Right lobe of liver (tissue), 6 donors: ENCODE measurements around the gene JAM2. TPM values are rescaled to one million over a fixed set of nuclear protein-coding genes. Genes with fewer than 3 reads are reported as not detected.

Experiments
- ATAC-seq, 4 donors: fragments of 200-7000 bp; cut with Tn5 transposase; one replicate each; pipeline ENCODE4 v1.9.1; 2020; ENCODE audit warnings: mild to moderate bottlenecking in 4 of 4, moderate library complexity in 4 of 4
- DNase-seq, 3 donors: peaks; one replicate each; pipeline ENCODE4 v3.0.0-alpha.2; 2020
- H3K27ac ChIP-seq, 3 donors: fragments of 200-600 bp; one replicate each; pipeline ENCODE4 v1.8.0; 2022
- H3K27me3 ChIP-seq, 2 donors: fragments of 200-600 bp; one replicate each; pipeline ENCODE4 v1.8.0; 2022
- H3K36me3 ChIP-seq, 4 donors: fragments of 200-600 bp; sonication (generic) in 1 of 4; one replicate each; pipeline versions ENCODE4 v1.5.1 to v1.8.0; 2017 to 2022; ENCODE audit warnings: control low read depth in 1 of 4
- H3K4me1 ChIP-seq, 4 donors: fragments of 200-600 bp; sonication (generic) in 1 of 4; one replicate each; pipeline versions ENCODE4 v1.5.1 to v1.8.0; 2017 to 2022; ENCODE audit warnings: control low read depth in 1 of 4
- H3K4me3 ChIP-seq, 3 donors: fragments of 200-600 bp; one replicate each; pipeline ENCODE4 v1.8.0; 2022
- H3K9me3 ChIP-seq, 4 donors: fragments of 200-600 bp; sonication (generic) in 1 of 4; one replicate each; pipeline versions ENCODE4 v1.5.1 to v1.8.0; 2017 to 2022; ENCODE audit warnings: control low read depth in 1 of 4
- CTCF ChIP-seq, 4 donors: fragments of 200-600 bp in 3 of 4; fragments of 450-650 bp in 1 of 4; IDR thresholded peaks; one replicate each; pipeline versions ENCODE4 v1.5.1 to v1.8.0; 2016 to 2022; ENCODE audit warnings: antibody characterized with exemption in 4 of 4, mild to moderate bottlenecking in 2 of 4
- POLR2A ChIP-seq: fragments of 450-650 bp; IDR thresholded peaks from one replicate; pipeline ENCODE4 v1.6.1; 2017; ENCODE audit warnings: antibody characterized with exemption, mild to moderate bottlenecking
- WGBS: methylation state at CpG from one replicate; pipeline ENCODE4 v1.1.6; 2018; ENCODE audit warnings: low coverage, low lambda C conversion rate; ENCODE audit not compliant: insufficient coverage; ENCODE audit errors: missing lambda C conversion rate; 5-methylcytosine and 5-hydroxymethylcytosine counted together
- intact Hi-C, 2 donors: fragments of 100-400 bp; cut with DNase I; formaldehyde crosslinking; loops; one replicate each; pipeline versions ENCODE4 v1.11.2 to v1.14.1; 2022
- total RNA-seq, 6 experiments: library from RNA; depleted of rRNA in 2 of 6; stranded (reverse); fragments of >200 nt in 2 of 6; fragmentation: NEBNext Ultra II Directional in 3 of 6; extraction: Animal tissue kit (Norgen Biotek cat#: 25700) in 3 of 6; gene quantifications; one replicate each; pipeline versions ENCODE4 v1.1.0 to v1.2.4, GENCODE V29; 2016 to 2023
- donor health status: DM: no; HTN: yes; CAD: no.
- donor health status: DM: no; HTN: no; CAD: no.
- donor health status: DM: no; HTN: no; CAD: no.
- donor health status: DM: no; HTN: yes; CAD: no.
- donor health status: DM: no; HTN: yes; CAD: no.

Gene JAM2
- total RNA-seq, 6 experiments from 2014 or later, result 1.3 to 2.9 (median 2.0) TPM

- no peak for DNase-seq
- Histone ChIP-seq H3K4me3 (no peak overlapping the region), H3K4me1 (no peaks in the 10 kb centered on the region), H3K36me3 (peaks cover 0 to 13% (median 4%) of the 10 kb centered on the region in 4 donors), H3K9me3 (no peaks in the 10 kb centered on the region), H3K27me3 (no peaks in the 10 kb centered on the region), H3K27ac (no peak overlapping the region)
- no peak for TF ChIP-seq CTCF (IDR thresholded peaks at IDR 0.05)
- no peak for TF ChIP-seq POLR2A
- WGBS, result 100% methylated on average over 2 of the region's 2 CpGs
- intact Hi-C loops, result no loop called here
- ATAC-seq, result no peak
Measured at GRCh38 chr21:25744854-25745253, 105.8 kb downstream of the JAM2 start.

GRCh38 chr21:25750085-25750484 lies 111.0 kb downstream of the JAM2 start:
- Histone ChIP-seq H3K4me3 (no peak overlapping the region), H3K9me3 (no peaks in the 10 kb centered on the region), H3K27me3 (no peaks in the 10 kb centered on the region), H3K36me3 (peaks cover 0 to 27% (median 19%) of the 10 kb centered on the region in 4 donors), H3K27ac (no peak overlapping the region), H3K4me1 (no peaks in the 10 kb centered on the region)
- DNase-seq, result no peak
- intact Hi-C loops, result no loop called here
- TF ChIP-seq CTCF (IDR thresholded peaks at IDR 0.05) (no peak), POLR2A (no peak)
- WGBS, result 71% methylated on average over 5 of the region's 6 CpGs
- ATAC-seq, result no peak

- Histone ChIP-seq H3K27me3 (no peaks in the 10 kb centered on the region), H3K4me3 (no peak overlapping the region), H3K27ac (no peak overlapping the region), H3K4me1 (no peaks in the 10 kb centered on the region), H3K9me3 (no peaks in the 10 kb centered on the region), H3K36me3 (peaks cover 0 to 24% (median 15%) of the 10 kb centered on the region in 4 donors)
- ATAC-seq (no peak), DNase-seq (no peak)
- intact Hi-C loops, result no loop called here
- WGBS, result 100% methylated on average over 1 of the region's 1 CpG
- TF ChIP-seq CTCF (IDR thresholded peaks at IDR 0.05) (no peak), POLR2A (no peak)
Measured at GRCh38 chr21:25752416-25752815, 113.4 kb downstream of the JAM2 start.

GRCh38 chr21:25756190-25756932 lies 117.3 kb downstream of the JAM2 start:
- 77% methylated on average over 6 of the region's 6 CpGs for WGBS
- Histone ChIP-seq H3K4me3 (no peak overlapping the region), H3K27me3 (no peaks in the 10 kb centered on the region), H3K36me3 (peaks cover 0 to 47% (median 22%) of the 10 kb centered on the region in 4 donors), H3K4me1 (no peaks in the 10 kb centered on the region), H3K27ac (no peak overlapping the region), H3K9me3 (no peaks in the 10 kb centered on the region)
- ATAC-seq (no peak), DNase-seq (no peak)
- no peak for TF ChIP-seq POLR2A
- no peak for TF ChIP-seq CTCF (IDR thresholded peaks at IDR 0.05)
- intact Hi-C loops, result no loop called here
